ENCODE data around the gene KRT24.

The KRT24 gene

DNA sequence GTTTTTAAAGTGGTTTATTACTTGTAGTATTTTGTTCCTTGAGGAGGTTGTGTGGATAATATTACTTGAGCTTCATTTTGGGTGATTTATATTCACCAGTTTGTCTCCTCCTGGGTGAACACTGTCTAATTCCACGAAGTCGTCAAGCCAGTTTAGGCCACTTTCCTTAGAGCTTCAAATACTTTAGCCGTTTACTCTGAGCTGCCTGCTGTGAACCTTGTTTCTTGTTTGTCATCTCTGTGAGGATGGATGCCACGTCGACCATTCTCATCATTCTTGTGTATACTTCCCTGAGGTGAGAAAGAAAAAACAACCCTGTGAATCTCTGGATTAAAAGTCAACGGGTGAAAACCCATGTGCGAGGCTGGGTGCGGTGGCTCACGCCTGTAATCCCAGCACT, 9.0 kb downstream of the KRT24 start:
- TF ChIP-seq MYC (IDR thresholded peaks at IDR 0.05; ENCODE audit: low read depth, low read length) (no peak), MAX (IDR thresholded peaks at IDR 0.05; ENCODE audit: low read depth, low read length) (no peak), POLR2A (IDR thresholded peaks at IDR 0.05; ENCODE audit: extremely low read depth, insufficient read length) (no peak), CTCF (IDR thresholded peaks at IDR 0.05; ENCODE audit: low read depth, low read length) (no peak)
- H3K4me3 ChIP-seq (ENCODE audit: low read depth, low read length) = no peak overlapping the region
- DNase-seq (ENCODE audit: low read depth) = no peak

GRCh38 chr17:40687106-40687505, 16.4 kb downstream of the KRT24 start:
- no peak overlapping the region for H3K4me3 ChIP-seq (ENCODE audit: low read depth, low read length)
- no peak for TF ChIP-seq POLR2A (IDR thresholded peaks at IDR 0.05; ENCODE audit: extremely low read depth, insufficient read length)
- TF ChIP-seq MAX (IDR thresholded peaks at IDR 0.05; ENCODE audit: low read depth, low read length) = no peak
- no peak for TF ChIP-seq CTCF (IDR thresholded peaks at IDR 0.05; ENCODE audit: low read depth, low read length)
- no peak for DNase-seq (ENCODE audit: low read depth)

GRCh38 chr17:40686192-40686591, 17.4 kb downstream of the KRT24 start:
- no peak overlapping the region for H3K4me3 ChIP-seq (ENCODE audit: low read depth, low read length)
- no peak for DNase-seq (ENCODE audit: low read depth)
- TF ChIP-seq POLR2A (IDR thresholded peaks at IDR 0.05; ENCODE audit: extremely low read depth, insufficient read length) (no peak), MYC (IDR thresholded peaks at IDR 0.05; ENCODE audit: low read depth, low read length) (no peak), CTCF (IDR thresholded peaks at IDR 0.05; ENCODE audit: low read depth, low read length) (no peak), MAX (IDR thresholded peaks at IDR 0.05; ENCODE audit: low read depth, low read length) (no peak)

DNA sequence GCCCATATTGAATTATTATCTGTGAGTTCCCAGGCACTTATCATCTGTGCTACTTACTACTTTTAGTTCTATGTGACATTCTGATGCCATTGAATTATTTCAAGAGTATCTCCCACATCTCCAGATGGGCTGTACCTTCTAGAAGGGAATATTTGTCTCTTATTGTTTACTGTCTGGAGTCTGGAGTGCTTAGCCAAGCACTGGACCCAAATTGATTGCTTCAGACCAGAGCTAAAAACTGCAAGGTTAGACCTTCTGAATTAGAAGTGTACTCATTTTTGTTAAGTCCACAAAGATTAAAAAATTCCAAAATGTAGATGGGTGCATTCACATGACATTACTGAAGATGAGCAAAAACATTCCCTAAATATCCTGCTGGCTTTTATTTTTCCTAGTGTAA, 22.6 kb downstream of the KRT24 start:
- DNase-seq (ENCODE audit: low read depth) = no peak
- TF ChIP-seq CTCF (IDR thresholded peaks at IDR 0.05; ENCODE audit: low read depth, low read length) (no peak), POLR2A (IDR thresholded peaks at IDR 0.05; ENCODE audit: extremely low read depth, insufficient read length) (no peak), MYC (IDR thresholded peaks at IDR 0.05; ENCODE audit: low read depth, low read length) (no peak)
- H3K4me3 ChIP-seq (ENCODE audit: low read depth, low read length) = no peak overlapping the region

- no peak overlapping the region for H3K4me3 ChIP-seq (ENCODE audit: low read depth, low read length)
- TF ChIP-seq POLR2A (IDR thresholded peaks at IDR 0.05; ENCODE audit: extremely low read depth, insufficient read length) (no peak), MYC (IDR thresholded peaks at IDR 0.05; ENCODE audit: low read depth, low read length) (no peak), MAX (IDR thresholded peaks at IDR 0.05; ENCODE audit: low read depth, low read length) (no peak), CTCF (IDR thresholded peaks at IDR 0.05; ENCODE audit: low read depth, low read length) (no peak)
- DNase-seq (ENCODE audit: low read depth) = no peak
These were observed 24.0 kb downstream of the KRT24 start for GRCh38 chr17:40679523-40679907.

DNA sequence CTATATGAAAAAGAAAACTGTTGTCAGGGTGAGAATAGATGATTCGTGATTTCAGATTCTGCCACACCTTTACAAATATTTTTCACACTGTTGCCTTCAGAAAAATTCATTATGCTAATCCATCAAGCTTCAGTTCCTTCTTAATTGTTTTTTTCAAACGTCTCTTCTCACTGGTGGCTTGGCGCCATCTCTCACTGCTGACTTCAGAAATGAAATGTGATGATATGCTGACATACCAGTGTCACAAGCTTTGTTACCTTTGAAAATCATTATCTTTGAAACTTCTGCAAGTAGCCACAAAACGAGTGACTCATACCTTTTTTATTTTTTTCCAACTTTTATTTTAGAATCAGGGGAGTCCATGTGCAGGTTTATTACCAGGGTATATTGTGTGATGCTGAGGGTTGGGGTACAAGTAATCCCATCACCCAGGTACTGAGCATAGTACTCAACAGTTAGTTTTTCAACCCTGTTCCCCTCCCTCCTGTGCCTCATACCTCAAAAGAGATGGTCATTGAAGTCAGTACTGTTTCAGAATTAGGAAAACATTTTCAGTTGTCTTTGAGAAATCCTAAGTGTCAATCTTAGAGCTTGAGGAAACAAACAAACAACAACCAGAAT, 24.5 kb downstream of the KRT24 start:
- peak; percentile 4 for DNase-seq (ENCODE audit: low read depth)
- TF ChIP-seq MYC (IDR thresholded peaks at IDR 0.05; ENCODE audit: low read depth, low read length) = no peak
- TF ChIP-seq CTCF (IDR thresholded peaks at IDR 0.05; ENCODE audit: low read depth, low read length) = no peak
- no peak for TF ChIP-seq MAX (IDR thresholded peaks at IDR 0.05; ENCODE audit: low read depth, low read length)
- TF ChIP-seq POLR2A (IDR thresholded peaks at IDR 0.05; ENCODE audit: extremely low read depth, insufficient read length) = no peak
- no peak overlapping the region for H3K4me3 ChIP-seq (ENCODE audit: low read depth, low read length)
